Spleen (tissue), 11 donors: ENCODE measurements around the gene POLRMT. TPM values are rescaled to one million over a fixed set of nuclear protein-coding genes. Genes with fewer than 3 reads are reported as not detected.
"Not testable (repeated sequence)": the region's sequence is repeated elsewhere in the genome, so short reads cannot be mapped to it uniquely, and the experiment has no call there.

Experiments used
- DNase-seq: peaks from one replicate; pipeline ENCODE4 v3.0.0-alpha.2; 2020
- H3K27ac ChIP-seq, 8 donors: fragments of 200-600 bp; sonication (generic) in 7 of 8; 1 replicate in 4 of 8; 2 replicates in 4 of 8; pipeline versions ENCODE4 v1.5.0 to v1.8.0; 2016 to 2021; ENCODE audit warnings: inconsistent platforms in 4 of 8, mild to moderate bottlenecking in 4 of 8, moderate library complexity in 1 of 8
- H3K27me3 ChIP-seq, 7 donors: fragments of 200-600 bp; sonication (generic) in 6 of 7; replicated peaks in 1 of 7; 1 replicate in 4 of 7; 2 replicates in 3 of 7; pipeline versions ENCODE4 v1.5.0 to v1.8.0; 2016 to 2021; ENCODE audit warnings: inconsistent platforms in 3 of 7, mild to moderate bottlenecking in 1 of 7
- H3K36me3 ChIP-seq, 6 donors: fragments of 200-600 bp; sonication (generic) in 5 of 6; 1 replicate in 4 of 6; 2 replicates in 2 of 6; pipeline versions ENCODE4 v1.5.0 to v1.8.0; 2016 to 2021; ENCODE audit warnings: inconsistent platforms in 2 of 6
- H3K4me1 ChIP-seq, 6 donors: fragments of 200-600 bp; sonication (generic) in 5 of 6; 1 replicate in 3 of 6; 2 replicates in 3 of 6; pipeline versions ENCODE4 v1.5.0 to v1.8.0; 2016 to 2021; ENCODE audit warnings: inconsistent platforms in 3 of 6
- H3K4me3 ChIP-seq, 8 donors: fragments of 200-600 bp; sonication (generic) in 7 of 8; 1 replicate in 4 of 8; 2 replicates in 4 of 8; pipeline versions ENCODE4 v1.5.0 to v1.8.0; 2016 to 2021; ENCODE audit warnings: inconsistent platforms in 4 of 8, mild to moderate bottlenecking in 4 of 8, moderate library complexity in 2 of 8
- H3K9me3 ChIP-seq, 8 donors: fragments of 200-600 bp; sonication (generic) in 7 of 8; 1 replicate in 4 of 8; 2 replicates in 4 of 8; pipeline versions ENCODE4 v1.5.0 to v1.8.0; 2016 to 2021; ENCODE audit warnings: inconsistent platforms in 4 of 8
- POLR2A ChIP-seq, 3 donors: fragments of 450-650 bp; IDR thresholded peaks; one replicate each; pipeline ENCODE4 v1.5.1; 2017; ENCODE audit warnings: antibody characterized with exemption in 3 of 3, mild to moderate bottlenecking in 1 of 3
- POLR2AphosphoS5 ChIP-seq, 3 donors: sonication (generic); formaldehyde crosslinking; IDR thresholded peaks; one replicate each; pipeline ENCODE4 v1.5.1; 2017; ENCODE audit warnings: antibody characterized with exemption in 3 of 3
- WGBS, 5 donors: extraction: QIAGEN DNeasy Blood & Tissue Kit in 3 of 5; methylation state at CpG; one replicate each; pipeline versions ENCODE4 v1.1.5 to v1.1.7; 2013 to 2018; 5-methylcytosine and 5-hydroxymethylcytosine counted together
- intact Hi-C: fragments of 100-400 bp; cut with DNase I; formaldehyde crosslinking; loops from one replicate; pipeline ENCODE4 v1.15.0; 2023; ENCODE audit warnings: low total_unique reads
- polyA plus RNA-seq, 3 donors: library from polyadenylated mRNA; stranded (reverse); fragments of 200-250 nt; gene quantifications; one replicate each; pipeline ENCODE4 v1.2.1, GENCODE V29; 2013
- total RNA-seq, 7 donors: library from RNA; depleted of rRNA in 3 of 7; stranded (reverse); fragments of >200 nt in 3 of 7; fragmentation: NEBNext Ultra II Directional in 4 of 7; extraction: Animal tissue kit (Norgen Biotek cat#: 25700) in 4 of 7; gene quantifications; one replicate each; pipeline versions ENCODE4 v1.1.0 to v1.2.1, GENCODE V29; 2016 to 2021
- TF ChIP-seq, protein P1 (sequence below), 11 experiments: fragments of 200-600 bp in 7 of 11; fragments of 450-650 bp in 4 of 11; sonication (generic) in 4 of 11; IDR thresholded peaks in 8 of 11; conservative IDR thresholded peaks in 3 of 11; 1 replicate in 7 of 11; 2 replicates in 4 of 11; pipeline versions ENCODE4 v1.4.0 to v1.8.0; 2016 to 2021; ENCODE audit warnings: antibody characterized with exemption in 11 of 11, inconsistent platforms in 4 of 11, mild to moderate bottlenecking in 1 of 11
- donor health status: healthy with polysubstance abuse.
- donor health status: DM: no; HTN: no; CAD: no; lungs with moderate emphysema.
- donor health status: DM: no; HTN: no; CAD: no.
- donor health status: Bipolar disorder and iron deficiency.
- donor health status: healthy.
- donor health status: DM: no; HTN: no; CAD: no.
- donor health status: DM: yes; HTN: yes; CAD: no.

Gene POLRMT
- total and polyA plus RNA-seq, 10 donors = 28.6 to 105 (median 50.9) TPM

DNA sequence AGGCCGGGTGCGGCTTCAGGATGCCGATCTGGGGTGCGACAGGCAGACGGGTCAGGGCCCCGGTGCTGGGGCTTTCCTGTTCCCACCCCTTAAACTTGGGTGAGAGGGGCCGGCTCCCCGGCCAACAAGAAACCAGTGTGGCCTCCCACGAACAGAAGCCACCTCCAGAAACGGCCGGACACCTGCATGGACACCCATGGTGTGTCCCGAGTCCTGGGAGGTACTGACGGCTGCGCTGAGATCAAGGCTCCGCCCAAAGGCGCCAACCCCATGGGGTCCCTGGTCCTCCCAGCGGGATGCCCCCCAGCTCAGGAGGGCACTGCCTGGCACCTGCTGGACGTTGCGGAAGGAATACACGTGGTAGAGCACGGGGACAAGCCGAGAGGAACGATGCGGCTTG lies 11.5 kb downstream of the POLRMT start:
- peaks cover 0 to 97% (median 79%) of the 10 kb centered on the region in 6 donors for H3K36me3 ChIP-seq
- H3K27me3 ChIP-seq = peaks cover 0 to 2% (median 0%) of the 10 kb centered on the region in 7 donors
- intact Hi-C loops = no loop called here
- H3K27ac ChIP-seq = no peak overlapping the region
- H3K4me3 ChIP-seq = no peak overlapping the region
- no peak for TF ChIP-seq POLR2A (IDR thresholded peaks at IDR 0.05)
- no peak for TF ChIP-seq POLR2AphosphoS5 (IDR thresholded peaks at IDR 0.05)
- TF ChIP-seq, protein P1, sequence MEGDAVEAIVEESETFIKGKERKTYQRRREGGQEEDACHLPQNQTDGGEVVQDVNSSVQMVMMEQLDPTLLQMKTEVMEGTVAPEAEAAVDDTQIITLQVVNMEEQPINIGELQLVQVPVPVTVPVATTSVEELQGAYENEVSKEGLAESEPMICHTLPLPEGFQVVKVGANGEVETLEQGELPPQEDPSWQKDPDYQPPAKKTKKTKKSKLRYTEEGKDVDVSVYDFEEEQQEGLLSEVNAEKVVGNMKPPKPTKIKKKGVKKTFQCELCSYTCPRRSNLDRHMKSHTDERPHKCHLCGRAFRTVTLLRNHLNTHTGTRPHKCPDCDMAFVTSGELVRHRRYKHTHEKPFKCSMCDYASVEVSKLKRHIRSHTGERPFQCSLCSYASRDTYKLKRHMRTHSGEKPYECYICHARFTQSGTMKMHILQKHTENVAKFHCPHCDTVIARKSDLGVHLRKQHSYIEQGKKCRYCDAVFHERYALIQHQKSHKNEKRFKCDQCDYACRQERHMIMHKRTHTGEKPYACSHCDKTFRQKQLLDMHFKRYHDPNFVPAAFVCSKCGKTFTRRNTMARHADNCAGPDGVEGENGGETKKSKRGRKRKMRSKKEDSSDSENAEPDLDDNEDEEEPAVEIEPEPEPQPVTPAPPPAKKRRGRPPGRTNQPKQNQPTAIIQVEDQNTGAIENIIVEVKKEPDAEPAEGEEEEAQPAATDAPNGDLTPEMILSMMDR (IDR thresholded peaks at IDR 0.05 in 8 of 11, conservative IDR thresholded peaks at IDR 0.05 in 3 of 11) = no peak
- no peaks in the 10 kb centered on the region for H3K9me3 ChIP-seq
- peak; percentile 57 for DNase-seq
- 92 to 100% (median 96%) methylated on average over 2 to 24 of the region's 24 CpGs for WGBS, 5 donors
- peaks cover 0 to 4% (median 0%) of the 10 kb centered on the region in 6 donors for H3K4me1 ChIP-seq

DNA sequence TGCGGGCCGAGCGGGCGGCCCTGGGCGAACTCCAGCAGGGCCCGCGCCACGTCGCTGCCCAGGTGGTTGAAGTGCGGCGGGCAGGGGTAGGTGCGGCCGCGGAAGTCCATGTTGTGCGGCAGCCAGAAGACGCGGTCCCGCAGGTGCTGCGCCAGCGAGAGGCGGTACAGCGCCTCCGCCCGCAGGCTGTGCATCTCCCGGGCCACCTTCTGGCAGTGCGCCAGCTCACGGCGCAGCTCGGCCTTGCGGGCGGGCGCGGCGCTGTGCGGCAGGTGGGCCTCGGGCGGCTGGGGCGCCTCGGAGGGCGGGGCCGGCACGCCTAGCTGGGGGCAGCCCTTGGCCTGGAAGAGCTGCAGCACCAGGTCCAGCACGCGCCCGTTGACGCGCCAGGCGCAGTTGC lies 12.1 kb downstream of the POLRMT start:
- WGBS, 5 donors = 97 to 98% (median 98%) methylated on average over 17 to 48 of the region's 48 CpGs
- H3K9me3 ChIP-seq, H3K4me3 ChIP-seq, H3K27me3 ChIP-seq, intact Hi-C loops, H3K27ac ChIP-seq, DNase-seq: not testable (repeated sequence)
- H3K4me1 ChIP-seq = peaks cover 0 to 10% (median 0%) of the 10 kb centered on the region in 6 donors
- peaks cover 0 to 96% (median 79%) of the 10 kb centered on the region in 6 donors for H3K36me3 ChIP-seq

DNA sequence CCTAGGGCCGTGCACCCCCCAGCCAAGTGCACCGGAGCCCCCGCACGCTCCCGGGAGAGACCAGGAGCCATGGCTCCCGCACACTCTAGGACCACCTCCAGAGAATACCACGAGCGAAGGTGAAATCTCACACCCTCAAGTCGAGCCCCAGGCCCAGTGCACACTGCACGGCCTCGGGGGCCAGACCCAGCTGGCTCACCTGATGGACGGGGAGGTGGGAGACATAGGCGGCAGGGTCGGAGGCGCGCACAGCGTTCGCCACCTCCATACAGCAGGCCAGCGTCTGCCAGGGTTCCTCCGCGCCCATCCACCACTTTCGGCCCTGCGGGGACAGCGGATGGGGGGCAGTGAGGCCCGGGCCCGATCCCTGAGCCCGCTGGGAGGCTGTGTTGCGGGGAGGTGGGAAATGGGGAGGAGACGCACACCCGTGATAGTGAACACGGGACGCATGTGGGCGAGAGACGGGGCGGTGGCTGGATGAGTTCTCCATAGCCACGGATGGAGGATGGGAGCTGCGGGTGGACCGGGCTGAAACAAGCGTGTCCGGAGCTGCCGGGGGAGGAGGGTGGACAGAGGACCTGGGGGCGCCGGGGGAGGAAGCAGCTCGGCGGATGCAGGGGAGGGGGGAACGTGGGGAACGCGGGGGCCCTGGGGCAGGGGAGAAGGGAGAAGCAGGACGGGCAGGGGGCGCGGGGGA lies 13.0 kb downstream of the POLRMT start:
- 94 to 97% (median 96%) methylated on average over 28 to 48 of the region's 51 CpGs for WGBS, 5 donors
- TF ChIP-seq POLR2A (IDR thresholded peaks at IDR 0.05) (no peak), POLR2AphosphoS5 (IDR thresholded peaks at IDR 0.05) (no peak)
- TF ChIP-seq, protein P1 (IDR thresholded peaks at IDR 0.05 in 8 of 11, conservative IDR thresholded peaks at IDR 0.05 in 3 of 11) = no peak
- no peak for DNase-seq

GRCh38 chr19:619286-620002 lies 13.9 kb downstream of the POLRMT start:
- intact Hi-C loops = no loop called here
- H3K4me3 ChIP-seq = no peak overlapping the region
- DNase-seq = no peak
- H3K36me3 ChIP-seq = peaks cover 0 to 79% (median 69%) of the 10 kb centered on the region in 6 donors
- H3K4me1 ChIP-seq = peaks cover 0 to 15% (median 5%) of the 10 kb centered on the region in 6 donors
- TF ChIP-seq, protein P1 (IDR thresholded peaks at IDR 0.05 in 8 of 11, conservative IDR thresholded peaks at IDR 0.05 in 3 of 11) = no peak
- no peaks in the 10 kb centered on the region for H3K9me3 ChIP-seq
- peaks cover 0 to 14% (median 0%) of the 10 kb centered on the region in 7 donors for H3K27me3 ChIP-seq
- 93 to 97% (median 96%) methylated on average over 23 to 47 of the region's 47 CpGs for WGBS, 5 donors
- H3K27ac ChIP-seq = no peak overlapping the region

More for the DNA sequence above, 13.0 kb downstream of the POLRMT start:
- Histone ChIP-seq H3K9me3 (no peaks in the 10 kb centered on the region), H3K4me3 (no peak overlapping the region), H3K4me1 (peaks cover 0 to 15% (median 4%) of the 10 kb centered on the region in 6 donors), H3K27ac (no peak overlapping the region), H3K36me3 (peaks cover 0 to 88% (median 77%) of the 10 kb centered on the region in 6 donors), H3K27me3 (peaks cover 0 to 13% (median 0%) of the 10 kb centered on the region in 7 donors)
- intact Hi-C loops = no loop called here
